ENCODE results near the gene LPAR1. TPM values are rescaled to one million over a fixed set of nuclear protein-coding genes. Genes with fewer than 3 reads are reported as not detected.

The LPAR1 gene
- total RNA-seq, 1 experiment from 2014 or later, result 36.2 TPM

DNA sequence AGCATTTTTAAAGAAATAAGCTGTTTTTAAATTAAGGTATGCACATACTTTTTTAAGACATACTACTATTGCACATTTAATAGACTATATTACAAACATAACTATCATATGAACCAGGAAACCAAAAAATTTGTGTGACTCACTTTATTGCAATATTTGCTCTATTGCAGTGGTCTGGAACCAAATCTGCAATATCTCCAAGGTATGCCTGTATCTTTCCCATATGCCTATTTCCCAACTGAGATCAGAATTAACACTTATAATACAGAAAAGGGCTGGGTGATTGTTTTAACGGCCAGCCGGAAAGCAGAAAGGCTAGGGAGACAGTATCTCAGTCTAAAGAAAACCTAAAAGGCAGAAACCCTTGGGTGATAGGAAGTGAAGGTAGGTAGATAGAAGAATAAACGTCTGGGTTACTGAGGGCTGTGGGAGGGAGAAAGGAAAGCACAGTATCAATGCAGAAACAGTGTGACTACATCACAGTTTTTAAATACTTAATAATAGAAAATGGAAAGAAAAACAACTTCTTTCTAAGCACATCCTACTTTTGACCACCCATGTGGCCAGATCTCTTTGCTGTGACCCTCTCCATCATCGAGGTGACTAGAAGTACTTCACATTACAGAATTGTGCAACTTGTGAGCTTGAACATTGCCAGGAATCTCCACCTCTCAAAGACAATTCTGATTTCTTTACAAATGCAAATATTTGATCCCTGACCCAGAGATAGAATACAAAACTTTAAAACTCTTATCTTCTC is 126.4 kb downstream of the LPAR1 start:
- DNase-seq (ENCODE audit: low read depth), result no peak
- in situ Hi-C loops (cut with HindIII; ENCODE audit: low pct_unique_long_range_greater_than_20kb, low sequenced_read_pairs), result no loop called here

DNA sequence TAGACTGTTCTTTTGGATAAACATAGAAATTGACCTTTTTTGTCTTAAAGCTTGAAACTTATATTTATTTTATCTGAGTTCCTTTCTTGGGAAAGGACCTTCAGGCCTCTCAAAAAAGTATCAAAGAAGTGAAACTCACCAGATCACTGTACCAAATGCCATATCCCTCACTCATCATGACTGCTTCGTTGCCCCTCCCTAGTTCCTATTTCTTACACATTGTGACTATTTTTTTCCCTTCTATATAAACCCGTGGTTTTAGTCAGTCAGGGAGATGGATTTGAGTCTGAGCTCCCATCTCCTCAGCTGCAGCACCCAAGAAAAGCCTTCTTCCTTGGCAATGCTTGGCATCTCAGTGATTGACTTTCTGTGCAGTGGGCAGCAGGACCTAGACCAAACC is 129.4 kb downstream of the LPAR1 start:
- in situ Hi-C loops (cut with HindIII; ENCODE audit: low pct_unique_long_range_greater_than_20kb, low sequenced_read_pairs), result no loop called here

GRCh38 chr9:110900917-110901316 is 137.4 kb downstream of the LPAR1 start:
- in situ Hi-C loops (cut with HindIII; ENCODE audit: low pct_unique_long_range_greater_than_20kb, low sequenced_read_pairs), result no loop called here
- DNase-seq (ENCODE audit: low read depth), result no peak

More for the DNA sequence above, 129.4 kb downstream of the LPAR1 start:
- DNase-seq (ENCODE audit: low read depth), result peak; percentile 24

GRCh38 chr9:110900456-110900855 is 137.8 kb downstream of the LPAR1 start:
- no peak for DNase-seq (ENCODE audit: low read depth)
- in situ Hi-C loops (cut with HindIII; ENCODE audit: low pct_unique_long_range_greater_than_20kb, low sequenced_read_pairs), result no loop called here

- DNase-seq (ENCODE audit: low read depth), result no peak
- in situ Hi-C loops (cut with HindIII; ENCODE audit: low pct_unique_long_range_greater_than_20kb, low sequenced_read_pairs), result no loop called here
Measured at GRCh38 chr9:110898866-110899265, 139.4 kb downstream of the LPAR1 start.

- in situ Hi-C loops (cut with HindIII; ENCODE audit: low pct_unique_long_range_greater_than_20kb, low sequenced_read_pairs), result no loop called here
- no peak for DNase-seq (ENCODE audit: low read depth)
Measured at GRCh38 chr9:110898358-110898757, 139.9 kb downstream of the LPAR1 start.

GRCh38 chr9:110897943-110898342 is 140.3 kb downstream of the LPAR1 start:
- in situ Hi-C loops (cut with HindIII; ENCODE audit: low pct_unique_long_range_greater_than_20kb, low sequenced_read_pairs), result no loop called here
- DNase-seq (ENCODE audit: low read depth), result no peak

DNA sequence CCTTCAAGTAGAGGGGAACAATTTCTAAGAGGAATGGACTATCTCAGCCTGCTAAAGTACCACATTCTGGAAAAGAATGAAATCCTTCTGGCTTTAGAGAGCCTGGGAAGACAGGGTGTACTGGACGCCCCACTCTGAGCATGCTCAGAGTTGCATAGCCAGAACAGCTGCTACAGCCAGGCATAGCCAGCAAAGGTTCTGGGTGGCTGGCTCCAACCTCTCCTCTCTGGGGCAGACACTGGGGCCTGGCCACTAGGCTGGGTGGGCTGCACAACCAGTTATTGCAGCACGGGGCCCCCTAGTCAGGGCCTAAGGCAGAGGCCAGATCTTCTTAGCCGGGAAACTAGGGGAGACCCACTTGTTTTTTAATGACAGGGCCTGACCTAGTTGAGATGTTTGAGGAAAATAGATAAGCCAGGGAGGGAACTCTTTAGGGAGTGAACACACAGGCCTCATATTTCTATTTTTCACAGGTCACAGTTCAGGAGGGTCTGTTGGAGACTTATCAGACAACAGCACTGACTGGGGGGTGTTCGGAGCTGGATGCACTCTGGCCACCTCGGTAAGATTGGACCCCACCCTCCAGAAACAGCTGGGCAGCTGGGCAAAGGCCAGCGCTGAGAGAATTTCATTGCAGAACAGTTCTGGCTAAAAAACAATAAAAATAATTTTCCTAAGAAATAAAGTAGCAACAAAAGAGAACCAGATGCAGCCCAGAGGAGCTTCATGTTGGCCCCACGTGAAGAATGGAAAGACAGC is 142.9 kb downstream of the LPAR1 start:
- no peak for DNase-seq (ENCODE audit: low read depth)
- in situ Hi-C loops (cut with HindIII; ENCODE audit: low pct_unique_long_range_greater_than_20kb, low sequenced_read_pairs), result no loop called here

DNA sequence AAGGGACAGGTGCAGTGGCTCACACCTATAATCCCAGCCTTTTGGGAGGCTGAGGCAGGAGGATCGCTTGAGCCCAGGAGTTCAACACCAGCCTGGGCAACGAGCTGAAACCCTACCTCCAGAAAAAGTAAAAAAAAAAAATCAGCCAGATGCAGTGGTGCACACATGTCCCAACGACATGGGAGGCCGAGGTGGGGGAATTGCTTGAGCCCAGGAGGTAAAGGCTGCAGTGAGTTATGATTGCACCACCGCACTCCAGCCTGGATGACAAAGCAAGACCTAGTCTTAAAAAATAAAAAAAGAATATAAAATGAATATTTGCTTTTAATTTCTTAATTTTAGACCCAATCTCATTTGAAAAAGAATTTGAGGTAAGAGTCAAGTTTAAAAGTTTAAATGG is 143.5 kb downstream of the LPAR1 start:
- no peak for DNase-seq (ENCODE audit: low read depth)

GRCh38 chr9:110892689-110893088 is 145.6 kb downstream of the LPAR1 start:
- DNase-seq (ENCODE audit: low read depth), result no peak
- in situ Hi-C loops (cut with HindIII; ENCODE audit: low pct_unique_long_range_greater_than_20kb, low sequenced_read_pairs), result no loop called here

More for the DNA sequence above, 143.5 kb downstream of the LPAR1 start:
- in situ Hi-C loops (cut with HindIII; ENCODE audit: low pct_unique_long_range_greater_than_20kb, low sequenced_read_pairs), result no loop called here

DNA sequence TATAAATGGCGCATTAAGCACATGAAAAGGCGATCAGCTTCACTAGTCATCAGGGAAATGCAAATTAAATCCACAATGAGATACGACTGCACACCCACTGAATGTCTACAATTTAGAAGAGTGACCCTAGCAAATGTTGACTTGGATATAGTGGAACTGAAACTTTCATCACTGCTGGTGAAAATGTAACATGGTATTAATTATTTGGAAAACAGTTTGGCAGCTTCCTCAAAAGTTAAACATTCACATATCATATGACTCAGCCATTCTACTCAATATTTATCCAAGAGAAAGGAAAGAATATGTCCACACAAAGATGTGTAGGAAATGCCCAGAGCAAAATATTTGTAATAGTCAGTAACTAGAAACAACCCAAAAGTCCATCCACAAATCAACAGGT is 146.5 kb downstream of the LPAR1 start:
- peak; percentile 72 for DNase-seq (ENCODE audit: low read depth)
- in situ Hi-C loops (cut with HindIII; ENCODE audit: low pct_unique_long_range_greater_than_20kb, low sequenced_read_pairs), result no loop called here

GRCh38 chr9:110890416-110890815 is 147.9 kb downstream of the LPAR1 start:
- no peak for DNase-seq (ENCODE audit: low read depth)
- in situ Hi-C loops (cut with HindIII; ENCODE audit: low pct_unique_long_range_greater_than_20kb, low sequenced_read_pairs), result no loop called here

GRCh38 chr9:110887276-110887675 is 151.0 kb downstream of the LPAR1 start:
- DNase-seq (ENCODE audit: low read depth), result no peak
- in situ Hi-C loops (cut with HindIII; ENCODE audit: low pct_unique_long_range_greater_than_20kb, low sequenced_read_pairs), result no loop called here

DNA sequence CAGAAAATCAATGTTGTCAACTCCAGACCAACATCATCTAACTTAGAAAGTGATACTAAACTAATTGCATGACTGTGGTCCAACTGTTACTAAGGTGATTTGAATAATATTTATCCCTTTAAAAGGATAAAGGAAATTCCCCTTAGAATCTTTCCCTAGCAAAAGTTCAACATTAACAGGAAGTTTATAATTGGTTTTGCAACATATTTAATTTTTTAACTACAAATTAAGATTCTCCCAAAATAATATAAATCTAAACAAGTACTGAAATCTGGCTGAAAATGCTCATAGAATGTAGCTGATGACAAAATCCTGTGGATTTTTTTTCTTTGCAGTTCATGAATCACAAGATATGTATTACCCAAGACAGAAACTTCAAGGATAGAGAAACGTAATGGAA is 151.4 kb downstream of the LPAR1 start:
- in situ Hi-C loops (cut with HindIII; ENCODE audit: low pct_unique_long_range_greater_than_20kb, low sequenced_read_pairs), result no loop called here

DNA sequence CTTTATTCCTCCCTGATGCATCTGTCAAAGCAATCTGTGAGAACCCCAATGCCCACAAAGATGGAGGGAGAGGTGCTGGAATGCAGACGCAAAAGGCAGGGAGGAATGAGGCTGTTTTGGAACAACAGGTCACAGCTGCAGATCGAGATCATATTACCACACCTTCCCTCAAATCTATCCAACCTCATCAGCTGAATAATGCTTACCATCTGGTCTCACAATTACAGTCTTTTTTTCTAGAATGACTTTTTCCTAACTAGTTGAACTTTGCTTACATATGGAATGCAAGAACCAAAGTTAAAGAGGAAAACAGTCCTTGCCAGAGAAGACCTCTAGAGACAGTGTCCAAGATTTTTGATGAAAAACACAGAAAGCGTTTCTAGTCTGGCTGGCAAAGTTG is 158.1 kb downstream of the LPAR1 start:
- in situ Hi-C loops (cut with HindIII; ENCODE audit: low pct_unique_long_range_greater_than_20kb, low sequenced_read_pairs), result no loop called here
- DNase-seq (ENCODE audit: low read depth), result no peak

More for the DNA sequence above, 151.4 kb downstream of the LPAR1 start:
- DNase-seq (ENCODE audit: low read depth), result no peak

- in situ Hi-C loops (cut with HindIII; ENCODE audit: low pct_unique_long_range_greater_than_20kb, low sequenced_read_pairs), result no loop called here
- no peak for DNase-seq (ENCODE audit: low read depth)
Measured at GRCh38 chr9:110877374-110877773, 160.9 kb downstream of the LPAR1 start.

DNA sequence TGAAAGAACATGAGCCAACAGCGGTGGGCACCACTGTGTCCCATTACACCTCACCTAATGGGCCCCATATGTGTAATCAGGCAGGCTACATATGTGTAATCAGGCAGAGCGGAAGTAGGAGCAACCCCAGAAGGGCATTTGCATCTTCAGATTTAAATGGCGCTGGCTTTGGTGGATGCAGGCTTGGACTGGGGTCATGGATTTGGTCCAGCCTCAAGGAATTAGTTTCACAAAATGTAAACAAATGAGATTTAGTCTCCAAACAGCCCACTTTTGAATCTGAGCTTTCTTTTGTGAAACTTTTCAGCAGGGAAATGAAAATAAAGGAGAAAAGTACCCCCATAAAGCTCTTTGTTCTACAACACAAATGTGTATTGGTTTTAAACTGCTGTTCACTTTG is 161.3 kb downstream of the LPAR1 start:
- in situ Hi-C loops (cut with HindIII; ENCODE audit: low pct_unique_long_range_greater_than_20kb, low sequenced_read_pairs), result no loop called here
- DNase-seq (ENCODE audit: low read depth), result no peak

- in situ Hi-C loops (cut with HindIII; ENCODE audit: low pct_unique_long_range_greater_than_20kb, low sequenced_read_pairs), result no loop called here
- DNase-seq (ENCODE audit: low read depth), result no peak
Measured at GRCh38 chr9:110874963-110875674, 163.2 kb downstream of the LPAR1 start.

DNA sequence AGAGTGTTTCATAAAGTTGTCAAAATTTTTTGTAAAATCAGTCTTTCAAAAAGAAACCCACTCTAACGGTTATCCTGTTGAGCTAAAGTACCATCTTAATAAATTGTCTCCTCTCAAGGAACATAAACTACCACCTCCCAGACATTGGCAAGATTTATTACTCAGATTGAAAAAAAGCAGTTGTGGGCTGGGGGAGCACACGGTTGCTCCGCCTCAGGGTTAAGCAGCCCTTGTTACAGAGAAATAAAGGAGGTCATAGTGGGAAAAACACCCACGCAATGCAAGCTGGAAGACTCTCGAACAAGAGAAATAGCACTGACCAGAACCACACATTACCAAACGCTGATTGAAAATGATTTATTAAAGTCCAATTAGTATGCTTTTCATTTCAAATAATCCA is 165.3 kb downstream of the LPAR1 start:
- in situ Hi-C loops (cut with HindIII; ENCODE audit: low pct_unique_long_range_greater_than_20kb, low sequenced_read_pairs), result no loop called here
- no peak for DNase-seq (ENCODE audit: low read depth)
